K562 (cell line): ENCODE measurements around the gene COPS4. TPM values are rescaled to one million over a fixed set of nuclear protein-coding genes. Genes with fewer than 3 reads are reported as not detected.

Experiments
- ATAC-seq: fragments of 200-7000 bp; cut with Tn5 transposase; 3 replicates; pipeline ENCODE4 v1.9.1; 2020; ENCODE audit warnings: moderate library complexity
- BruUV-seq: library from RNA; stranded (reverse); fragments of 400-500 nt; replicated peaks from 2 replicates; lab custom pipeline; 2021; lab: Mats Ljungman, UMichigan
- CTCF ChIA-PET: fragments of 300-600 bp; formaldehyde crosslinking; extraction: SDS; loops from one replicate; lab custom pipeline; 2021; ENCODE audit warnings: low intra/inter-chr PET ratio; lab: Yijun Ruan, JAX
- POLR2A ChIA-PET: fragments of 300-600, 350-650 bp; sonication (Branson Sonifier 250); formaldehyde crosslinking; extraction: SDS; loops from one replicate; lab custom pipeline; 2021; ENCODE audit warnings: antibody characterized with exemption, inconsistent platforms; lab: Yijun Ruan, JAX
- DNase-seq, 4 experiments: peaks; one replicate each; pipeline versions ENCODE4 v3.0.0 to v3.0.0-alpha.2; 2011 to 2018; ENCODE audit warnings: low spot score in 3 of 4, mixed read lengths in 3 of 4; ENCODE audit errors: extremely low read depth in 1 of 4
- FAIRE-seq: peaks from 2 replicates; lab custom pipeline; 2011; peaks lifted over from hg19 to GRCh38; lab: Jason Lieb, UNC
- H2AFZ ChIP-seq: 2 replicates; pipeline ENCODE4 v1.6.0; 2011; ENCODE audit warnings: low read depth, low read length, control low read depth, inconsistent platforms
- H3K27ac ChIP-seq: fragments of 200-600 bp; 3 replicates; pipeline ENCODE4 v1.8.0; 2011; ENCODE audit warnings: low read depth, mild to moderate bottlenecking, control low read depth, inconsistent platforms, low read length, moderate library complexity, mixed read lengths; ENCODE audit errors: extremely low read depth
- H3K27me3 ChIP-seq, 2 experiments: fragments of 300-600 bp in 1 of 2; 2 replicates in 1 of 2; 3 replicates in 1 of 2; pipeline versions ENCODE4 v1.6.0 to v1.8.0; 2011; ENCODE audit warnings: inconsistent platforms in 2 of 2, low read length in 2 of 2, mild to moderate bottlenecking in 1 of 2, mixed read lengths in 1 of 2, moderate library complexity in 1 of 2; ENCODE audit not compliant: control insufficient read depth in 2 of 2, insufficient read depth in 2 of 2
- H3K36me3 ChIP-seq: fragments of 300-600 bp; 3 replicates; pipeline ENCODE4 v1.8.0; 2011; ENCODE audit warnings: mild to moderate bottlenecking, low read length, inconsistent platforms; ENCODE audit not compliant: control insufficient read depth, insufficient read depth
- H3K4me1 ChIP-seq, 2 experiments: fragments of 200-600 bp in 1 of 2; replicated peaks in 1 of 2; 2 replicates in 1 of 2; 3 replicates in 1 of 2; pipeline versions ENCODE4 v1.5.1 to v1.8.0; 2011; ENCODE audit warnings: inconsistent platforms in 2 of 2, low read length in 2 of 2, mild to moderate bottlenecking in 1 of 2, mixed read lengths in 1 of 2, moderate library complexity in 1 of 2; ENCODE audit not compliant: control insufficient read depth in 2 of 2, insufficient read depth in 2 of 2
- H3K4me2 ChIP-seq: 2 replicates; pipeline ENCODE4 v1.6.1; 2011; ENCODE audit warnings: low read length, control low read depth, inconsistent platforms, mixed read lengths; ENCODE audit not compliant: insufficient read depth
- H3K4me3 ChIP-seq: fragments of 200-600 bp; sonication (generic), shearing (Covaris generic); 2 replicates; pipeline ENCODE4 v1.5.1; 2016; ENCODE audit warnings: control low read depth, inconsistent platforms
- H3K79me2 ChIP-seq: fragments of 200-600 bp; 3 replicates; pipeline ENCODE4 v1.8.0; 2011; ENCODE audit warnings: low read length, inconsistent platforms; ENCODE audit not compliant: control insufficient read depth, insufficient read depth
- H3K9ac ChIP-seq, 2 experiments: 2 replicates each; pipeline versions ENCODE4 v1.6.0 to v1.6.1; 2011; ENCODE audit warnings: low read depth in 2 of 2, low read length in 2 of 2, control low read depth in 1 of 2, inconsistent platforms in 1 of 2, mild to moderate bottlenecking in 1 of 2, mixed read lengths in 1 of 2; ENCODE audit not compliant: insufficient read depth in 1 of 2
- H3K9me1 ChIP-seq: one replicate; pipeline ENCODE4 v1.6.0; 2011; ENCODE audit warnings: inconsistent platforms, mild to moderate bottlenecking, low read length, moderate library complexity; ENCODE audit not compliant: control insufficient read depth, insufficient read depth
- H3K9me3 ChIP-seq: replicated peaks from 2 replicates; pipeline ENCODE4 v1.5.1; 2011; ENCODE audit warnings: low read depth, low read length, inconsistent platforms; ENCODE audit not compliant: control insufficient read depth, insufficient read depth
- H4K20me1 ChIP-seq: replicated peaks from 2 replicates; pipeline ENCODE4 v1.6.1; 2011; ENCODE audit warnings: low read length, inconsistent platforms, mixed read lengths; ENCODE audit not compliant: control insufficient read depth, insufficient read depth
- EHMT2 ChIP-seq: fragments of 450-650 bp; IDR thresholded peaks from 2 replicates; pipeline ENCODE4 v1.6.1; 2018; ENCODE audit warnings: antibody characterized with exemption
- MCM3 ChIP-seq: fragments of 450-650 bp; IDR thresholded peaks from 2 replicates; pipeline ENCODE4 v1.6.1; 2016
- RBM17 ChIP-seq: fragments of 200-400 bp; formaldehyde crosslinking; IDR thresholded peaks from 2 replicates; pipeline ENCODE4 v1.6.1; 2017; ENCODE audit warnings: low read depth, mild to moderate bottlenecking, low read length, borderline replicate concordance
- SMAD1 ChIP-seq: fragments of 150-350 bp; IDR thresholded peaks from 2 replicates; pipeline ENCODE4 v1.6.1; 2014; ENCODE audit warnings: low read length, low read depth; ENCODE audit not compliant: partially characterized antibody
- ZNF133 ChIP-seq: fragments of 250-450 bp; sonication (Bioruptor Pico); IDR thresholded peaks from 2 replicates; pipeline ENCODE4 v1.4.0; 2020; ENCODE audit warnings: mild to moderate bottlenecking
- WGBS: fragments of 100-300 bp; shearing (Covaris generic); methylation state at CpG from one replicate; pipeline ENCODE4 v1.1.6; 2016; ENCODE audit warnings: low coverage, mixed read lengths; ENCODE audit not compliant: insufficient coverage; ENCODE audit errors: missing lambda C conversion rate; 5-methylcytosine and 5-hydroxymethylcytosine counted together
- in situ Hi-C: fragments of 300-500 bp; cut with MboI; formaldehyde crosslinking; loops from 4 replicates; pipeline ENCODE4 v1.15.0; 2018; ENCODE audit warnings: inconsistent platforms, mixed read lengths
- intact Hi-C: fragments of 100-400 bp; cut with micrococcal nuclease; formaldehyde crosslinking; loops from 2 replicates; pipeline ENCODE4 v1.14.2; 2022
- polyA plus RNA-seq, 8 experiments: library from polyadenylated mRNA; depleted of rRNA in 4 of 8; stranded (reverse) in 5 of 8; unstranded in 3 of 8; fragments of >200 nt; fragmentation: Nextera tagmentation in 2 of 8; fragmentation: Illumina TruSeq in 1 of 8; extraction: Ambion mirVana in 2 of 8; extraction: Trizol in 1 of 8; gene quantifications; 2 replicates each; pipeline versions ENCODE4 v1.2.1 to v1.2.3, GENCODE V29; 2011 to 2014; ENCODE audit warnings: inconsistent platforms in 1 of 8, missing spikeins in 1 of 8
- total RNA-seq, 7 experiments: library from RNA; depleted of rRNA in 6 of 7; stranded (reverse); fragments of >200 nt in 6 of 7; fragmentation: Illumina TruSeq in 2 of 7; extraction: Trizol in 2 of 7; gene quantifications; 2 replicates each; pipeline versions ENCODE4 v1.2.1 to v1.2.3, GENCODE V29; 2011 to 2021; ENCODE audit warnings: low replicate concordance in 1 of 7

The COPS4 gene
- total and polyA plus RNA-seq, 9 of the 15 experiments (the other 6 are each of a cell fraction or from before 2014, with no cell fraction given): 44.7 to 180 (median 70.9) TPM

GRCh38 chr4:83108101-83108861 lies 73.3 kb downstream of the COPS4 start:
- Histone ChIP-seq H2AFZ (peak overlapping the region; percentile 62; the same call in 1 of the 2 replicates), H3K9me1 (no peaks in the 10 kb centered on the region), H3K27me3 (no peaks in the 10 kb centered on the region), H3K4me2 (no peak overlapping the region), H3K4me1 (no peaks in the 10 kb centered on the region; a peak in 2 of 5 replicates), H4K20me1 (no peaks in the 10 kb centered on the region), H3K4me3 (no peak overlapping the region), H3K27ac (no peak overlapping the region), H3K9ac (no peak overlapping the region), H3K36me3 (no peaks in the 10 kb centered on the region), H3K9me3 (no peaks in the 10 kb centered on the region), H3K79me2 (no peaks in the 10 kb centered on the region)
- ChIA-PET CTCF (no interaction called here), POLR2A (no interaction called here)
- no peak for FAIRE-seq
- 54% methylated on average over 24 of the region's 26 CpGs for WGBS
- BruUV-seq: no TSS peak
- ATAC-seq: no peak
- in situ Hi-C loops: no loop called here
- no peak for DNase-seq
- no peak for TF ChIP-seq EHMT2
- TF ChIP-seq MCM3: no peak
- intact Hi-C loops: no loop called here

GRCh38 chr4:83109480-83110222 lies 74.7 kb downstream of the COPS4 start:
- ATAC-seq (no peak), FAIRE-seq (no peak), DNase-seq (no peak)
- H3K27ac ChIP-seq: no peak overlapping the region
- BruUV-seq: no TSS peak
- H3K4me1 ChIP-seq: no peaks in the 10 kb centered on the region; a peak in 1 of 5 replicates
- H4K20me1 ChIP-seq: no peaks in the 10 kb centered on the region
- POLR2A ChIA-PET: no interaction called here
- no peaks in the 10 kb centered on the region for H3K27me3 ChIP-seq
- CTCF ChIA-PET: no interaction called here
- in situ Hi-C loops (no loop called here), intact Hi-C loops (no loop called here)
- WGBS: 90% methylated on average over 31 of the region's 64 CpGs
- H2AFZ ChIP-seq: no peak overlapping the region
- TF ChIP-seq SMAD1 (no peak), ZNF133 (CRISPR knock-in tag) (no peak), RBM17 (no peak)
- TF ChIP-seq, all 486 proteins: peak for 0
- H3K9ac ChIP-seq: no peak overlapping the region
- H3K9me3 ChIP-seq: no peaks in the 10 kb centered on the region
- no peaks in the 10 kb centered on the region for H3K36me3 ChIP-seq
- H3K4me2 ChIP-seq: 0 out of 2 replicates have a peak overlapping the region, but pooled peaks have one; percentile 28
- no peak overlapping the region for H3K4me3 ChIP-seq
- no peaks in the 10 kb centered on the region for H3K9me1 ChIP-seq
- H3K79me2 ChIP-seq: no peaks in the 10 kb centered on the region
